Neuronal stem cell (in vitro differentiated cells): ENCODE data around the gene NOA1.

Experiments
- DNase-seq: peaks from one replicate; pipeline ENCODE4 v3.0.0-alpha.2; 2013; ENCODE audit warnings: low spot score
- H2AFZ ChIP-seq: one replicate; pipeline ENCODE4 v1.6.1; 2013; ENCODE audit warnings: mild to moderate bottlenecking, low read length, inconsistent platforms
- H2AK5ac ChIP-seq: 2 replicates; pipeline ENCODE4 v1.6.1; 2013; ENCODE audit warnings: low read depth, mild to moderate bottlenecking, inconsistent platforms, low read length, moderate library complexity, mixed read lengths
- H2BK120ac ChIP-seq: 2 replicates; pipeline ENCODE4 v1.6.1; 2013; ENCODE audit warnings: low read depth, mild to moderate bottlenecking, inconsistent platforms, low read length, moderate library complexity, mixed read lengths
- H2BK12ac ChIP-seq: one replicate; pipeline ENCODE4 v1.6.1; 2013; ENCODE audit warnings: low read length, inconsistent platforms
- H2BK15ac ChIP-seq: 2 replicates; pipeline ENCODE4 v1.6.1; 2013; ENCODE audit warnings: mild to moderate bottlenecking, low read length, inconsistent platforms, mixed read lengths
- H2BK5ac ChIP-seq: one replicate; pipeline ENCODE4 v1.6.1; 2013; ENCODE audit warnings: inconsistent platforms, mild to moderate bottlenecking, low read length, moderate library complexity
- H3K14ac ChIP-seq: one replicate; pipeline ENCODE4 v1.6.1; 2013; ENCODE audit warnings: low read length, inconsistent platforms
- H3K18ac ChIP-seq: 2 replicates; pipeline ENCODE4 v1.6.1; 2013; ENCODE audit warnings: low read length, inconsistent platforms
- H3K23ac ChIP-seq: 2 replicates; pipeline ENCODE4 v1.6.1; 2013; ENCODE audit warnings: low read depth, mild to moderate bottlenecking, mixed read lengths, low read length, inconsistent platforms; ENCODE audit not compliant: poor library complexity
- H3K27ac ChIP-seq: replicated peaks from 3 replicates; pipeline ENCODE4 v1.5.1; 2013; ENCODE audit warnings: low read length, inconsistent platforms
- H3K27me3 ChIP-seq, 3 experiments: 2 replicates each; pipeline ENCODE4 v1.6.1; 2013; ENCODE audit warnings: low read length in 3 of 3, mild to moderate bottlenecking in 2 of 3, inconsistent platforms in 1 of 3, low read depth in 1 of 3, mixed read lengths in 1 of 3, moderate library complexity in 1 of 3; ENCODE audit not compliant: control insufficient read depth in 3 of 3, insufficient read depth in 3 of 3
- H3K36me3 ChIP-seq, 2 donors: replicated peaks in 1 of 2; 2 replicates each; pipeline ENCODE4 v1.6.1; 2013; ENCODE audit warnings: low read length in 2 of 2; ENCODE audit not compliant: control insufficient read depth in 2 of 2, insufficient read depth in 2 of 2
- H3K4ac ChIP-seq: 2 replicates; pipeline ENCODE4 v1.6.1; 2013; ENCODE audit warnings: inconsistent platforms, mild to moderate bottlenecking, low read length, moderate library complexity
- H3K4me1 ChIP-seq, 2 donors: 1 replicate in 1 of 2; 2 replicates in 1 of 2; pipeline ENCODE4 v1.6.1; 2013; ENCODE audit warnings: low read length in 2 of 2, low read depth in 1 of 2; ENCODE audit not compliant: control insufficient read depth in 2 of 2, insufficient read depth in 1 of 2
- H3K4me2 ChIP-seq: one replicate; pipeline ENCODE4 v1.6.1; 2013; ENCODE audit warnings: mild to moderate bottlenecking, low read length, inconsistent platforms; ENCODE audit not compliant: insufficient read depth, poor library complexity, severe bottlenecking
- H3K4me3 ChIP-seq, 2 donors: 2 replicates each; pipeline ENCODE4 v1.5.1; 2013; ENCODE audit warnings: low read length in 2 of 2, mild to moderate bottlenecking in 2 of 2, inconsistent platforms in 1 of 2, moderate library complexity in 1 of 2
- H3K79me1 ChIP-seq: one replicate; pipeline ENCODE4 v1.6.1; 2013; ENCODE audit warnings: low read depth, mild to moderate bottlenecking, inconsistent platforms, low read length, moderate library complexity
- H3K9ac ChIP-seq: one replicate; pipeline ENCODE4 v1.6.1; 2013; ENCODE audit warnings: mild to moderate bottlenecking, low read depth, low read length, inconsistent platforms; ENCODE audit not compliant: poor library complexity
- H3K9me3 ChIP-seq, 2 donors: replicated peaks in 1 of 2; 2 replicates each; pipeline versions ENCODE3 to v1.6.1; 2013; ENCODE audit warnings: low read length in 2 of 2, mild to moderate bottlenecking in 2 of 2, inconsistent platforms in 1 of 2, low read depth in 1 of 2, mixed read lengths in 1 of 2, moderate library complexity in 1 of 2; ENCODE audit not compliant: control insufficient read depth in 2 of 2, insufficient read depth in 1 of 2
- H4K8ac ChIP-seq: one replicate; pipeline ENCODE4 v1.6.1; 2013; ENCODE audit warnings: low read depth, mild to moderate bottlenecking, inconsistent platforms, low read length, moderate library complexity
- H4K91ac ChIP-seq: one replicate; pipeline ENCODE4 v1.6.1; 2013; ENCODE audit warnings: low read length, low read depth, mild to moderate bottlenecking, inconsistent platforms; ENCODE audit not compliant: poor library complexity
- WGBS, 2 donors: extraction: QIAGEN DNeasy Blood & Tissue Kit; methylation state at CpG; one replicate each; pipeline ENCODE4 v1.1.7; 2013; ENCODE audit warnings: missing lambda C conversion rate in 2 of 2, mixed read lengths in 1 of 2; ENCODE audit not compliant: insufficient read length in 2 of 2, insufficient replicate concordance in 1 of 2; ENCODE audit errors: extremely low coverage in 2 of 2; 5-methylcytosine and 5-hydroxymethylcytosine counted together

Gene NOA1

DNA sequence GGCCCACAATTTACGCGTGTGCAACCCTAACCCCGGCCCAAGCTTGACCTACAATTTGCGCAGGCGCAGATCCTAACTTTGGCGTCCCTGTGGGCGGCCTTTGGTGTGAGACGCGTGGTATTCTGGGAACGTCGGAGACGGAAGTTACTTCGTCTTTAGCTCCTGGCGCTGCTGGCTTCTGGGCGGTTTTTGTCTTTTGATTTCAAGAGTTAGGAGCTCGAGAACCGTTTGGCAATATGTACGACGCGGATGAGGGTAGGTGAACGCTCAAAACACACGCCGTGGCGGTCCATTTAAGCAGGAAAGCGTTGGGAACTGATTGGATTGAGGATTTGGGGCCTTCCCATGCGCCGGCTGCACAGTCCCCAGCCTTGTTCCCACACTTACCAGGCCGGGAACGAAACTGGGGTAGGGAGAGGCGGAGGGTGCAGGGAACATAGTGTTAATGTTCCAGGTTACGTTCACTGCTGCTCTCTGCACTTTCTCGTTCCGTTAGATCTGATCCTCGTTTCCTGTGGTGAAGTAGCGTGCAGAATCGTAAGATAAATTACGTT is 1.4 kb upstream of the NOA1 start, which contains the start of gene POLR2B:
Gene POLR2B, plus strand, starts transcription at position 147 of the 554 bp plus-strand sequence. Its CDS starts 90 bp downstream, at position 237.
- Histone ChIP-seq H3K36me3 (peaks cover 0 to 39% of the 10 kb centered on the region in 2 donors), H3K14ac (no peak within 1 kb of the TSS), H3K4me2 (peak within 1 kb of the TSS; percentile 80), H3K27ac (peak within 1 kb of the TSS; percentile 80), H3K9me3 (peaks cover 0 to under 1% of the 10 kb centered on the region in 2 donors), H2BK120ac (no peak within 1 kb of the TSS), H2BK15ac (no peak within 1 kb of the TSS), H2AFZ (peak within 1 kb of the TSS; percentile 84), H3K18ac (peak within 1 kb of the TSS; percentile 95), H3K79me1 (peaks cover 5% of the 10 kb centered on the region), H4K8ac (no peak within 1 kb of the TSS), H2BK12ac (no peak within 1 kb of the TSS), H4K91ac (no peak within 1 kb of the TSS), H3K23ac (peak within 1 kb of the TSS; percentile 22), H3K27me3 (peaks cover 0 to 2% (median 0%) of the 10 kb centered on the region in 3 experiments), H2BK5ac (no peak within 1 kb of the TSS), H3K4ac (no peak within 1 kb of the TSS), H3K4me1 (peaks cover 0 to 3% of the 10 kb centered on the region in 2 donors), H2AK5ac (no peak within 1 kb of the TSS), H3K9ac (peak within 1 kb of the TSS; percentile 96), H3K4me3 (peak within 1 kb of the TSS; percentile 68 to 90)
- peak; percentile 95 for DNase-seq
- WGBS, 2 donors, result no CpG with 5 or more reads among the region's 37 CpGs

- Histone ChIP-seq H3K36me3 (peaks cover 11 to 48% of the 10 kb centered on the region in 2 donors), H3K4me3 (peak overlapping the region; percentile 68 to 96), H3K18ac (peak overlapping the region; percentile 90), H2AK5ac (no peak overlapping the region), H4K91ac (no peak overlapping the region), H2BK15ac (peak overlapping the region; percentile 30), H2BK120ac (no peak overlapping the region), H3K4ac (no peak overlapping the region), H3K9me3 (peaks cover 0 to 11% of the 10 kb centered on the region in 2 donors), H2AFZ (peak overlapping the region; percentile 96), H3K27me3 (peaks cover 0 to 2% (median 0%) of the 10 kb centered on the region in 3 experiments), H3K23ac (peak overlapping the region; percentile 94), H3K4me2 (peak overlapping the region; percentile 96), H3K79me1 (peaks cover 5% of the 10 kb centered on the region), H4K8ac (no peak overlapping the region), H3K27ac (no peak overlapping the region), H3K14ac (no peak overlapping the region), H3K4me1 (peaks cover 0 to 3% of the 10 kb centered on the region in 2 donors), H3K9ac (peak overlapping the region; percentile 93), H2BK5ac (peak overlapping the region; percentile 78), H2BK12ac (no peak overlapping the region)
- peak; percentile 29 for DNase-seq
- no CpG with 5 or more reads among the region's 46 CpGs for WGBS, 2 donors
These were observed 527 bp downstream of the NOA1 start for GRCh38 chr4:56976837-56977320.

DNA sequence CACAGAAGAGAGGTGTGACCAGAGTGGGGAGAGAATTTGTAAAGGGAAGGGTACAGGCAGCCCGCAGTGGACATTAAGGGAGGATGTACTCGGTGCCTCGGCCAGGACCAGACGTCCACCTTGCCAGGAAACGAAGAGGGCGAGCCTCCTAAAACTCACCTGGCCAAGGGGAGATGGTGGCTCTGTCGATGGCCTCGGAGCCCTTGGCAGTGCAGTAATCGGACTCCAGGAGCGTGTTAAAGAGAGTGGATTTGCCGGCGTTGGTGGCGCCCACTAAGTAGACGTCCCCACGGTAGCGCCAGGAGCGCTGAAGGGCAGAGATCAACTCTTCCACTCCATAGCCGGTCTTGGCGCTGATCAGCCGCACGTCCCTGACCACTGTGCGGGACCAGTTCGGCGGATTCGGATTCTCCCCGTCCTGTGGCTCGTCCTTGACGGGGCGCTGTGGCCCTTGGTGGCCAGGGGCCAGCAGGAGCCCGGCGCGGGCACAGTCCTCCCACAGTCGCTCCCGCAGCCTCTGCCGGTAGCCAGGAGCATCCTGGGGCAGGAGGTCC is 1.0 kb downstream of the NOA1 start:
- Histone ChIP-seq H2BK12ac (no peak overlapping the region), H4K8ac (no peak overlapping the region), H3K36me3 (peaks cover 11 to 46% of the 10 kb centered on the region in 2 donors), H2BK120ac (no peak overlapping the region), H3K4me1 (peaks cover 0 to 3% of the 10 kb centered on the region in 2 donors), H3K23ac (no peak overlapping the region), H3K27ac (no peak overlapping the region), H3K4ac (no peak overlapping the region), H3K14ac (no peak overlapping the region), H4K91ac (no peak overlapping the region), H3K18ac (no peak overlapping the region), H2BK5ac (no peak overlapping the region), H3K9me3 (peaks cover 0 to 11% of the 10 kb centered on the region in 2 donors), H3K4me2 (peak overlapping the region; percentile 96), H3K9ac (peak overlapping the region; percentile 93), H2AFZ (peak overlapping the region; percentile 96), H3K27me3 (peaks cover 0 to 2% (median 0%) of the 10 kb centered on the region in 3 experiments), H2BK15ac (no peak overlapping the region), H3K79me1 (peaks cover 5% of the 10 kb centered on the region), H3K4me3 (peak overlapping the region; percentile 68 to 96), H2AK5ac (no peak overlapping the region)
- DNase-seq, result no peak
- no CpG with 5 or more reads among the region's 35 CpGs for WGBS, 2 donors

DNA sequence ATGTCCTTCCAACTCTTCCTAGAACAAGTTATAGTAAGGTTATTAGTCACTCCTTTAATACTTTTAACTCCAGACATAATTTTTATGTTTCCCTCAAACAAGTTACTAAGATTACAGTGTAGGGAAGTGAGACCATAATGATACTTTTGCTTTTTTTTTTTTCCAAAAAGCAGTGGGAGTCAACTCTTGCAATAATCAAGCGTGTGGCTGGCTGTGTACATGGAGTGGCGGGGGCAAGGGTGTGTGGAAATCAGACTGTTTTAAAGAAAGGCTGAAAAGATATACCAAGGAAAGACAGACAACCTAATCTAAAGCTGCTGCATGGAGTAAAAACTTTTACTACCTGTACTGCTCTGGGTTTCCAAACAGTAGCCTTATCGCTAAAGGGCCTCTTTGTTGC is 4.1 kb downstream of the NOA1 start:
- no peak overlapping the region for H3K18ac ChIP-seq
- no peak overlapping the region for H3K4me3 ChIP-seq
- H3K4ac ChIP-seq, result no peak overlapping the region
- no peak overlapping the region for H4K91ac ChIP-seq
- H3K79me1 ChIP-seq, result peaks cover 4% of the 10 kb centered on the region
- no peak overlapping the region for H3K23ac ChIP-seq
- H2BK12ac ChIP-seq, result no peak overlapping the region
- no peak overlapping the region for H2BK120ac ChIP-seq
- no peak overlapping the region for H2BK5ac ChIP-seq
- H3K27me3 ChIP-seq, result peaks cover 0 to 2% (median 0%) of the 10 kb centered on the region in 3 experiments
- peaks cover 0 to 11% of the 10 kb centered on the region in 2 donors for H3K9me3 ChIP-seq
- no peak overlapping the region for H3K4me2 ChIP-seq
- no peak overlapping the region for H2AK5ac ChIP-seq
- no CpG with 5 or more reads among the region's 3 CpGs for WGBS, 2 donors
- peaks cover 0 to 3% of the 10 kb centered on the region in 2 donors for H3K4me1 ChIP-seq
- H4K8ac ChIP-seq, result no peak overlapping the region
- no peak overlapping the region for H3K9ac ChIP-seq
- H3K27ac ChIP-seq, result no peak overlapping the region
- no peak for DNase-seq
- no peak overlapping the region for H3K14ac ChIP-seq
- H2BK15ac ChIP-seq, result no peak overlapping the region
- H2AFZ ChIP-seq, result no peak overlapping the region
- peaks cover 11 to 60% of the 10 kb centered on the region in 2 donors for H3K36me3 ChIP-seq
